HEK293 (cell line): ENCODE data around the gene IRX5.

Experiments
- CTCF ChIA-PET: fragments of 350-600 bp; formaldehyde crosslinking; extraction: SDS; loops from one replicate; lab custom pipeline; 2021; ENCODE audit warnings: antibody characterized with exemption; lab: Yijun Ruan, JAX
- POLR2A ChIA-PET: fragments of 300-600 bp; formaldehyde crosslinking; extraction: SDS; loops from one replicate; lab custom pipeline; 2020; ENCODE audit warnings: antibody characterized with exemption, inconsistent platforms; lab: Yijun Ruan, JAX
- H3K27ac ChIP-seq: fragments of 200-500 bp; sonication (Bioruptor generic); 2 replicates; pipeline ENCODE4 v1.5.1; 2014; ENCODE audit warnings: low read depth, low read length, control low read depth, inconsistent platforms; ENCODE audit errors: extremely low read depth
- H3K36me3 ChIP-seq, 2 experiments: fragments of 200-500 bp in 1 of 2; sonication (Bioruptor generic) in 1 of 2; 1 replicate in 1 of 2; 2 replicates in 1 of 2; pipeline ENCODE4 v1.5.1; 2014 to 2017; ENCODE audit warnings: inconsistent platforms in 2 of 2, low read length in 2 of 2; ENCODE audit not compliant: control insufficient read depth in 2 of 2, insufficient read depth in 1 of 2
- H3K4me1 ChIP-seq: fragments of 200-500 bp; sonication (Bioruptor generic); 2 replicates; pipeline ENCODE4 v1.5.1; 2014; ENCODE audit warnings: mild to moderate bottlenecking, low read length, inconsistent platforms; ENCODE audit not compliant: control insufficient read depth, insufficient read depth
- H3K4me3 ChIP-seq: 2 replicates; pipeline ENCODE4 v1.5.1; 2011; ENCODE audit warnings: low read depth, mild to moderate bottlenecking, control low read depth, low read length, moderate library complexity
- H3K9me3 ChIP-seq: fragments of 200-500 bp; sonication (Bioruptor generic); 2 replicates; pipeline ENCODE4 v1.5.1; 2014; ENCODE audit warnings: low read depth, low read length, inconsistent platforms; ENCODE audit not compliant: control insufficient read depth, insufficient read depth
- BCL6B ChIP-seq: fragments of 450-650 bp; formaldehyde crosslinking; IDR thresholded peaks from 2 replicates; pipeline ENCODE4 v1.5.1; 2017; ENCODE audit warnings: missing biosample characterization, missing genetic modification characterization
- FEZF1 ChIP-seq: fragments of 450-650 bp; formaldehyde crosslinking; IDR thresholded peaks from 2 replicates; pipeline ENCODE4 v1.5.1; 2016; ENCODE audit warnings: missing biosample characterization, missing genetic modification characterization
- GLI2 ChIP-seq: fragments of 450-650 bp; formaldehyde crosslinking; IDR thresholded peaks from 2 replicates; pipeline ENCODE4; 2017; ENCODE audit warnings: missing biosample characterization, missing genetic modification characterization, low read depth, borderline replicate concordance
- KLF1 ChIP-seq: fragments of 450-650 bp; formaldehyde crosslinking; IDR thresholded peaks from 2 replicates; pipeline ENCODE4 v1.5.1; 2016; ENCODE audit warnings: missing biosample characterization, missing genetic modification characterization
- SP7 ChIP-seq: fragments of 450-650 bp; formaldehyde crosslinking; IDR thresholded peaks from 2 replicates; pipeline ENCODE4 v1.5.1; 2016; ENCODE audit warnings: missing biosample characterization, missing genetic modification characterization
- TCF7L2 ChIP-seq: IDR thresholded peaks from 2 replicates; pipeline ENCODE4 v1.6.1; 2011; ENCODE audit warnings: low read depth, mild to moderate bottlenecking, inconsistent platforms, low read length, moderate library complexity, borderline replicate concordance
- ZBTB10 ChIP-seq: fragments of 450-650 bp; formaldehyde crosslinking; IDR thresholded peaks from 2 replicates; pipeline ENCODE4 v1.5.1; 2016; ENCODE audit warnings: missing biosample characterization, missing genetic modification characterization
- ZBTB11 ChIP-seq: fragments of 450-650 bp; formaldehyde crosslinking; conservative IDR thresholded peaks from 2 replicates; pipeline ENCODE4 v1.5.1; 2016; ENCODE audit warnings: low read depth, missing biosample characterization, missing genetic modification characterization
- ZBTB21 ChIP-seq: fragments of 450-650 bp; formaldehyde crosslinking; IDR thresholded peaks from 2 replicates; pipeline ENCODE4 v1.5.1; 2017; ENCODE audit warnings: missing biosample characterization, missing genetic modification characterization
- ZBTB8A ChIP-seq: fragments of 450-650 bp; formaldehyde crosslinking; IDR thresholded peaks from 2 replicates; pipeline ENCODE4 v1.5.1; 2016; ENCODE audit warnings: missing biosample characterization, missing genetic modification characterization
- ZFP37 ChIP-seq: fragments of 450-650 bp; formaldehyde crosslinking; IDR thresholded peaks from 2 replicates; pipeline ENCODE4 v1.5.1; 2016; ENCODE audit warnings: missing biosample characterization, missing genetic modification characterization
- ZNF19 ChIP-seq: fragments of 450-650 bp; formaldehyde crosslinking; IDR thresholded peaks from 2 replicates; pipeline ENCODE4; 2016; ENCODE audit warnings: missing biosample characterization, missing genetic modification characterization, low read depth
- ZNF2 ChIP-seq: fragments of 450-650 bp; formaldehyde crosslinking; IDR thresholded peaks from 2 replicates; pipeline ENCODE4 v1.5.1; 2016; ENCODE audit warnings: missing biosample characterization, missing genetic modification characterization
- ZNF274 ChIP-seq, 2 experiments: fragments of 200-500 bp in 1 of 2; fragments of 450-650 bp in 1 of 2; sonication (Bioruptor generic) in 1 of 2; formaldehyde crosslinking in 1 of 2; IDR thresholded peaks; 2 replicates each; pipeline versions ENCODE4 v1.5.1 to v1.6.1; 2014 to 2016; ENCODE audit warnings: borderline replicate concordance in 1 of 2, inconsistent platforms in 1 of 2, low read length in 1 of 2, missing biosample characterization in 1 of 2, missing genetic modification characterization in 1 of 2
- ZNF324 ChIP-seq: fragments of 450-650 bp; formaldehyde crosslinking; IDR thresholded peaks from 2 replicates; pipeline ENCODE4 v1.5.1; 2016; ENCODE audit warnings: missing biosample characterization, missing genetic modification characterization
- ZNF335 ChIP-seq: fragments of 450-650 bp; formaldehyde crosslinking; conservative IDR thresholded peaks from 2 replicates; pipeline ENCODE4 v1.5.1; 2016; ENCODE audit warnings: missing biosample characterization, missing genetic modification characterization
- ZNF514 ChIP-seq: fragments of 450-650 bp; formaldehyde crosslinking; IDR thresholded peaks from 2 replicates; pipeline ENCODE4 v1.5.1; 2016; ENCODE audit warnings: missing biosample characterization, missing genetic modification characterization
- ZNF544 ChIP-seq: fragments of 450-650 bp; formaldehyde crosslinking; IDR thresholded peaks from 2 replicates; pipeline ENCODE4 v1.5.0; 2017; ENCODE audit warnings: missing biosample characterization, missing genetic modification characterization
- ZNF558 ChIP-seq: fragments of 450-650 bp; formaldehyde crosslinking; IDR thresholded peaks from 2 replicates; pipeline ENCODE4 v1.5.1; 2016; ENCODE audit warnings: missing biosample characterization, missing genetic modification characterization
- ZNF626 ChIP-seq: fragments of 450-650 bp; sonication (Bioruptor Pico); formaldehyde crosslinking; IDR thresholded peaks from 2 replicates; pipeline ENCODE4 v1.5.1; 2018; ENCODE audit warnings: missing biosample characterization, missing genetic modification characterization, inconsistent platforms
- ZNF677 ChIP-seq: fragments of 450-650 bp; IDR thresholded peaks from 2 replicates; pipeline ENCODE4 v1.5.0; 2018; ENCODE audit warnings: missing biosample characterization, mild to moderate bottlenecking, missing genetic modification characterization, moderate library complexity
- TF ChIP-seq, protein P1 (sequence below): fragments of 450-650 bp; formaldehyde crosslinking; IDR thresholded peaks from 2 replicates; pipeline ENCODE4 v1.5.1; 2016; ENCODE audit warnings: missing biosample characterization, missing genetic modification characterization
- TF ChIP-seq, protein P2 (sequence below): fragments of 450-650 bp; formaldehyde crosslinking; IDR thresholded peaks from 2 replicates; pipeline ENCODE4 v1.5.1; 2016; ENCODE audit warnings: missing biosample characterization, missing genetic modification characterization

The IRX5 gene

GRCh38 chr16:54927125-54928015 lies 3.3 kb upstream of the IRX5 start (continued):
- no peak for TF ChIP-seq ZFP37 (tag by site-specific recombination)
- no peak for TF ChIP-seq ZNF19 (tag by site-specific recombination)
- TF ChIP-seq KLF1 (tag by site-specific recombination): peak; percentile 77
- no peak for TF ChIP-seq ZNF274 (IDR thresholded peaks at IDR 0.05; ENCODE audit: low read length)
- TF ChIP-seq ZNF274 (tag by site-specific recombination; IDR thresholded peaks at IDR 0.05; ENCODE audit: borderline replicate concordance): no peak
- peak; percentile 82 for TF ChIP-seq BCL6B (tag by site-specific recombination)
- TF ChIP-seq ZNF2 (tag by site-specific recombination): peak; percentile 74
- peak; percentile 96 for TF ChIP-seq SP7
- TF ChIP-seq, all 188 proteins: peak for 34

DNA sequence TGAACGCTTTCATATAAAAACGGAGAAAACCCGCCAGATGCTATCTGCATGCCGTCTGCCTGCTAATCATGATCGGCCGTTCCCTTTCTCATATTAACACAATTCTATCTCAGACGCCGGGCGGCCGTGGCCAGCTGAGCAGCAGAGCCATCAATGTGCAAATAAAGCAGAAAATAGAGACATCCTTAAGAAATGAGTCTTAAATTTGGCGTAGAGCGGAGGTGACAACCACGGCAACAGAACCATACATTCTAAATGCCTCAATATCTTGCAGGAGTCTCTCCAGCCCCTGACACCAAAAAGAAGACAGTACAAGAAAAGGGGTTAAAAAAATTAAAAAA lies 2.7 kb upstream of the IRX5 start:
- Histone ChIP-seq H3K4me1 (peaks cover 24% of the 10 kb centered on the region), H3K36me3 (peaks cover 0 to 7% of the 10 kb centered on the region in 2 experiments; a peak in 1 of 3 replicates), H3K9me3 (no peaks in the 10 kb centered on the region), H3K27ac (peak overlapping the region; percentile 100), H3K4me3 (peak overlapping the region; percentile 69)
- POLR2A ChIA-PET: interaction anchor here (0.8 kb wide), 1 partner anchor 186 kb away, joined by 4 read pairs; no protein-coding TSS in a partner anchor
- CTCF ChIA-PET: no interaction called here
- TF ChIP-seq ZBTB10 (tag by site-specific recombination) (no peak), FEZF1 (peak; percentile 37; the same call in 1 of the 2 replicates), ZNF324 (no peak), ZNF677 (tag by site-specific recombination) (no peak), ZBTB11 (tag by site-specific recombination) (no peak), ZNF335 (0 out of 2 replicates have a peak, but pooled peaks have one; percentile 21), ZNF558 (no peak), TCF7L2 (no peak), ZNF544 (no peak), ZNF274 (IDR thresholded peaks at IDR 0.05; ENCODE audit: low read length) (no peak), ZNF274 (tag by site-specific recombination; IDR thresholded peaks at IDR 0.05; ENCODE audit: borderline replicate concordance) (no peak), ZBTB21 (tag by site-specific recombination) (no peak), ZNF514 (tag by site-specific recombination) (no peak), ZBTB8A (no peak), ZNF626 (tag by site-specific recombination) (no peak), GLI2 (no peak)
- TF ChIP-seq, protein P1, sequence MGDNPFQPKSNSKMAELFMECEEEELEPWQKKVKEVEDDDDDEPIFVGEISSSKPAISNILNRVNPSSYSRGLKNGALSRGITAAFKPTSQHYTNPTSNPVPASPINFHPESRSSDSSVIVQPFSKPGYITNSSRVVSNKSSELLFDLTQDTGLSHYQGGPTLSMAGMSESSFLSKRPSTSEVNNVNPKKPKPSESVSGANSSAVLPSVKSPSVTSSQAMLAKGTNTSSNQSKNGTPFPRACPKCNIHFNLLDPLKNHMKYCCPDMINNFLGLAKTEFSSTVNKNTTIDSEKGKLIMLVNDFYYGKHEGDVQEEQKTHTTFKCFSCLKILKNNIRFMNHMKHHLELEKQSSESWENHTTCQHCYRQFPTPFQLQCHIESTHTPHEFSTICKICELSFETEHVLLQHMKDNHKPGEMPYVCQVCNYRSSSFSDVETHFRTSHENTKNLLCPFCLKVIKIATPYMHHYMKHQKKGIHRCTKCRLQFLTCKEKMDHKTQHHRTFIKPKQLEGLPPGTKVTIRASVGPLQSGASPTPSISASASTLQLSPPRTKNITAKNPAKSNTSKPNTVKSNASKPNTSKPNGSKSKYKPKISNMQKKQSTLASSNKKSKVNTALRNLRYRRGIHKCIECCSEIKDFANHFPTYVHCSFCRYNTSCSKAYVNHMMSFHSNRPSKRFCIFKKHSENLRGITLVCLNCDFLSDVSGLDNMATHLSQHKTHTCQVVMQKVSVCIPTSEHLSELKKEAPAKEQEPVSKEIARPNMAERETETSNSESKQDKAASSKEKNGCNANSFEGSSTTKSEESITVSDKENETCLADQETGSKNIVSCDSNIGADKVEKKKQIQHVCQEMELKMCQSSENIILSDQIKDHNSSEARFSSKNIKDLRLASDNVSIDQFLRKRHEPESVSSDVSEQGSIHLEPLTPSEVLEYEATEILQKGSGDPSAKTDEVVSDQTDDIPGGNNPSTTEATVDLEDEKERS (tag by site-specific recombination): no peak
- TF ChIP-seq, protein P2, sequence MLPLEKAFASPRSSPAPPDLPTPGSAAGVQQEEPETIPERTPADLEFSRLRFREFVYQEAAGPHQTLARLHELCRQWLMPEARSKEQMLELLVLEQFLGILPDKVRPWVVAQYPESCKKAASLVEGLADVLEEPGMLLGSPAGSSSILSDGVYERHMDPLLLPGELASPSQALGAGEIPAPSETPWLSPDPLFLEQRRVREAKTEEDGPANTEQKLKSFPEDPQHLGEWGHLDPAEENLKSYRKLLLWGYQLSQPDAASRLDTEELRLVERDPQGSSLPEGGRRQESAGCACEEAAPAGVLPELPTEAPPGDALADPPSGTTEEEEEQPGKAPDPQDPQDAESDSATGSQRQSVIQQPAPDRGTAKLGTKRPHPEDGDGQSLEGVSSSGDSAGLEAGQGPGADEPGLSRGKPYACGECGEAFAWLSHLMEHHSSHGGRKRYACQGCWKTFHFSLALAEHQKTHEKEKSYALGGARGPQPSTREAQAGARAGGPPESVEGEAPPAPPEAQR (tag by site-specific recombination): no peak
